Measurements from ENCODE around the gene ABCD1. TPM values are rescaled to one million over a fixed set of nuclear protein-coding genes. Genes with fewer than 3 reads are reported as not detected.

The ABCD1 gene
- total RNA-seq, 2 donors from 2014 or later: 9.7 to 97.8 TPM

- DNase-seq (ENCODE audit: low spot score): no peak
- Histone ChIP-seq H3K36me3 (no peaks in the 10 kb centered on the region), H3K27me3 (replicated peaks; ENCODE audit: insufficient read depth) (no peaks in the 10 kb centered on the region), H3K27ac (no peak overlapping the region), H3K9me3 (no peaks in the 10 kb centered on the region), H3K4me1 (replicated peaks) (no peaks in the 10 kb centered on the region), H3K4me3 (no peak overlapping the region)
- 72% methylated on average over 14 of the region's 24 CpGs for WGBS
- intact Hi-C loops (cut with DNase I): no loop called here
- TF ChIP-seq POLR2A (IDR thresholded peaks at IDR 0.05) (no peak), POLR2AphosphoS5 (IDR thresholded peaks at IDR 0.05) (no peak), CTCF (IDR thresholded peaks at IDR 0.05) (no peak)
These were observed 58.8 kb downstream of the ABCD1 start for GRCh38 chrX:153783378-153784013.

GRCh38 chrX:153784325-153784967, 59.8 kb downstream of the ABCD1 start:
- Histone ChIP-seq H3K27ac (no peak overlapping the region), H3K36me3 (no peaks in the 10 kb centered on the region), H3K27me3 (replicated peaks; ENCODE audit: insufficient read depth) (no peaks in the 10 kb centered on the region), H3K4me1 (replicated peaks) (no peaks in the 10 kb centered on the region), H3K9me3 (no peaks in the 10 kb centered on the region), H3K4me3 (no peak overlapping the region)
- no peak for DNase-seq (ENCODE audit: low spot score)
- WGBS: 89% methylated on average over 24 of the region's 27 CpGs
- TF ChIP-seq POLR2AphosphoS5 (IDR thresholded peaks at IDR 0.05) (no peak), POLR2A (IDR thresholded peaks at IDR 0.05) (no peak), CTCF (IDR thresholded peaks at IDR 0.05) (no peak)
- intact Hi-C loops (cut with DNase I): no loop called here

GRCh38 chrX:153786669-153787068, 62.0 kb downstream of the ABCD1 start:
- no peak overlapping the region for H3K4me3 ChIP-seq
- intact Hi-C loops (cut with DNase I): no loop called here
- H3K9me3 ChIP-seq: no peaks in the 10 kb centered on the region
- H3K36me3 ChIP-seq: no peaks in the 10 kb centered on the region
- no peak overlapping the region for H3K27ac ChIP-seq
- no peaks in the 10 kb centered on the region for H3K27me3 ChIP-seq (replicated peaks; ENCODE audit: insufficient read depth)
- H3K4me1 ChIP-seq (replicated peaks): no peaks in the 10 kb centered on the region
- TF ChIP-seq POLR2AphosphoS5 (IDR thresholded peaks at IDR 0.05): no peak
- TF ChIP-seq POLR2A (IDR thresholded peaks at IDR 0.05): no peak
- TF ChIP-seq CTCF (IDR thresholded peaks at IDR 0.05): no peak
- WGBS: 80% methylated on average over 12 of the region's 15 CpGs
- no peak for DNase-seq (ENCODE audit: low spot score)

- H3K27ac ChIP-seq: no peak overlapping the region
- H3K4me1 ChIP-seq (replicated peaks): no peaks in the 10 kb centered on the region
- H3K27me3 ChIP-seq (replicated peaks; ENCODE audit: insufficient read depth): no peaks in the 10 kb centered on the region
- no peak overlapping the region for H3K4me3 ChIP-seq
- no peaks in the 10 kb centered on the region for H3K9me3 ChIP-seq
- DNase-seq (ENCODE audit: low spot score): no peak
- intact Hi-C loops (cut with DNase I): no loop called here
- WGBS: 92% methylated on average over 9 of the region's 12 CpGs
- no peaks in the 10 kb centered on the region for H3K36me3 ChIP-seq
- TF ChIP-seq POLR2AphosphoS5 (IDR thresholded peaks at IDR 0.05) (no peak), CTCF (IDR thresholded peaks at IDR 0.05) (no peak), POLR2A (IDR thresholded peaks at IDR 0.05) (no peak)
These were observed 65.0 kb downstream of the ABCD1 start for GRCh38 chrX:153789654-153790053.
